IPS-NIHi7 (cell line): ENCODE measurements around the gene DNAJC11.
"Not testable (repeated sequence)": the region's sequence is repeated elsewhere in the genome, so short reads cannot be mapped to it uniquely, and the experiment has no call there.

Source experiments
- DNase-seq: peaks from one replicate; pipeline ENCODE4 v3.0.0; 2012; ENCODE audit warnings: mixed read lengths; ENCODE audit errors: extremely low spot score

Gene DNAJC11

GRCh38 chr1:6699915-6700314 is 1.7 kb downstream of the DNAJC11 start:
- DNase-seq: not testable (repeated sequence)

- DNase-seq: no peak
Observed at GRCh38 chr1:6695868-6696267, 5.7 kb downstream of the DNAJC11 start.

- peak; percentile 41 for DNase-seq
Observed at GRCh38 chr1:6694121-6694713, 7.4 kb downstream of the DNAJC11 start.

- no peak for DNase-seq
Observed at GRCh38 chr1:6692956-6693355, 8.7 kb downstream of the DNAJC11 start.

GRCh38 chr1:6691507-6691906 is 10.1 kb downstream of the DNAJC11 start:
- no peak for DNase-seq

- no peak for DNase-seq
Observed at GRCh38 chr1:6690186-6690585, 11.4 kb downstream of the DNAJC11 start.

- no peak for DNase-seq
Observed at GRCh38 chr1:6688757-6689156, 12.9 kb downstream of the DNAJC11 start.

- DNase-seq: no peak
Observed at GRCh38 chr1:6688001-6688400, 13.6 kb downstream of the DNAJC11 start.

GRCh38 chr1:6686294-6686693 is 15.3 kb downstream of the DNAJC11 start:
- no peak for DNase-seq

- no peak for DNase-seq
Observed at GRCh38 chr1:6685381-6685780, 16.2 kb downstream of the DNAJC11 start.

- DNase-seq: no peak
Observed at GRCh38 chr1:6683434-6683833, 18.2 kb downstream of the DNAJC11 start.

GRCh38 chr1:6675941-6676340 is 25.7 kb downstream of the DNAJC11 start:
- DNase-seq: no peak

- no peak for DNase-seq
Observed at GRCh38 chr1:6674771-6675170, 26.8 kb downstream of the DNAJC11 start.

- DNase-seq: no peak
Observed at GRCh38 chr1:6673816-6674398, 27.7 kb downstream of the DNAJC11 start.

- no peak for DNase-seq
Observed at GRCh38 chr1:6672558-6672957, 29.1 kb downstream of the DNAJC11 start.

- DNase-seq: no peak
Observed at GRCh38 chr1:6668503-6668902, 33.1 kb downstream of the DNAJC11 start.

- no peak for DNase-seq
Observed at GRCh38 chr1:6667139-6667538, 34.5 kb downstream of the DNAJC11 start.

GRCh38 chr1:6666696-6667095 is 34.9 kb downstream of the DNAJC11 start:
- no peak for DNase-seq

- DNase-seq: not testable (repeated sequence)
Observed at GRCh38 chr1:6662468-6662867, 39.1 kb downstream of the DNAJC11 start.

GRCh38 chr1:6660415-6661049 is 41.1 kb downstream of the DNAJC11 start:
- DNase-seq: no peak

GRCh38 chr1:6658359-6659060 is 43.1 kb downstream of the DNAJC11 start:
- DNase-seq: no peak

GRCh38 chr1:6657138-6657537 is 44.5 kb downstream of the DNAJC11 start:
- no peak for DNase-seq
